HepG2 (cell line): ENCODE data around the gene LRRC51. TPM values are rescaled to one million over a fixed set of nuclear protein-coding genes. Genes with fewer than 3 reads are reported as not detected.
A peak's percentile ranks its signal among the peaks of the same experiment; 100 is the strongest.

Experiments used
- ATAC-seq: fragments of 200-7000 bp; cut with Tn5 transposase; 3 replicates; pipeline ENCODE4 v1.9.1; 2020; ENCODE audit warnings: mild to moderate bottlenecking, moderate library complexity
- BruUV-seq: library from RNA; stranded (reverse); fragments of 400-500 nt; replicated peaks from 2 replicates; lab custom pipeline; 2021; lab: Mats Ljungman, UMichigan
- CTCF ChIA-PET: fragments of 300-600 bp; formaldehyde crosslinking; extraction: SDS; loops from one replicate; lab custom pipeline; 2021; ENCODE audit warnings: low total read pairs, inconsistent platforms, low intra/inter-chr PET ratio; lab: Yijun Ruan, JAX
- POLR2A ChIA-PET: fragments of 350-600 bp; sonication (Branson Sonifier 250); formaldehyde crosslinking; loops from one replicate; lab custom pipeline; 2020; ENCODE audit warnings: antibody characterized with exemption, inconsistent platforms; lab: Yijun Ruan, JAX
- DNase-seq: peaks from one replicate; pipeline ENCODE4 v3.0.0-alpha.2; 2015; ENCODE audit warnings: low spot score
- FAIRE-seq: peaks from 3 replicates; lab custom pipeline; 2011; peaks lifted over from hg19 to GRCh38; lab: Jason Lieb, UNC
- H2AFZ ChIP-seq: one replicate; pipeline ENCODE4 v1.6.1; 2011; ENCODE audit warnings: low read length, inconsistent platforms
- H3K27ac ChIP-seq: fragments of 300-600 bp; 3 replicates; pipeline ENCODE4 v1.8.0; 2011; ENCODE audit warnings: mixed run types, mild to moderate bottlenecking, mixed read lengths, low read length, inconsistent platforms; ENCODE audit not compliant: insufficient read depth; ENCODE audit errors: extremely low read length
- H3K27me3 ChIP-seq, 2 experiments: fragments of 200-600 bp in 1 of 2; 2 replicates in 1 of 2; 3 replicates in 1 of 2; pipeline versions ENCODE4 v1.6.0 to v1.8.0; 2011; ENCODE audit warnings: low read length in 2 of 2, mild to moderate bottlenecking in 2 of 2, moderate library complexity in 2 of 2, inconsistent platforms in 1 of 2; ENCODE audit not compliant: insufficient read depth in 2 of 2, control insufficient read depth in 1 of 2
- H3K36me3 ChIP-seq, 2 experiments: fragments of 200-600 bp in 1 of 2; replicated peaks in 1 of 2; 2 replicates in 1 of 2; 3 replicates in 1 of 2; pipeline versions ENCODE4 v1.5.1 to v1.8.0; 2011; ENCODE audit warnings: low read length in 2 of 2, inconsistent platforms in 1 of 2; ENCODE audit not compliant: insufficient read depth in 2 of 2, control insufficient read depth in 1 of 2
- H3K4me1 ChIP-seq: 2 replicates; pipeline ENCODE4 v1.5.1; 2012; ENCODE audit warnings: low read length, inconsistent platforms; ENCODE audit not compliant: insufficient read depth
- H3K4me2 ChIP-seq: 2 replicates; pipeline ENCODE4 v1.6.0; 2011; ENCODE audit warnings: low read depth, low read length, inconsistent platforms
- H3K4me3 ChIP-seq, 3 experiments: fragments of 200-600 bp in 1 of 3; sonication (generic), shearing (Covaris generic) in 1 of 3; replicated peaks in 1 of 3; 2 replicates each; pipeline ENCODE4 v1.5.1; 2011 to 2016; ENCODE audit warnings: low read length in 3 of 3, inconsistent platforms in 2 of 3, low read depth in 2 of 3, mild to moderate bottlenecking in 2 of 3, control low read depth in 1 of 3, mixed read lengths in 1 of 3; ENCODE audit not compliant: insufficient read depth in 1 of 3
- H3K79me2 ChIP-seq: one replicate; pipeline ENCODE4 v1.6.1; 2011; ENCODE audit warnings: low read length, inconsistent platforms; ENCODE audit not compliant: insufficient read depth
- H3K9ac ChIP-seq: 2 replicates; pipeline ENCODE4 v1.6.0; 2011; ENCODE audit warnings: mild to moderate bottlenecking, low read depth, low read length, inconsistent platforms; ENCODE audit not compliant: insufficient read depth
- H3K9me3 ChIP-seq: 2 replicates; pipeline ENCODE4 v1.5.1; 2012; ENCODE audit warnings: mild to moderate bottlenecking, low read length
- H4K20me1 ChIP-seq: 2 replicates; pipeline ENCODE4 v1.6.0; 2011; ENCODE audit warnings: inconsistent platforms, mild to moderate bottlenecking, low read length, moderate library complexity; ENCODE audit not compliant: insufficient read depth
- PLSCR1 ChIP-seq: sonication (generic); formaldehyde crosslinking; IDR thresholded peaks from 2 replicates; pipeline ENCODE4 v1.5.0; 2020; ENCODE audit warnings: missing genetic modification reagents, mild to moderate bottlenecking, borderline replicate concordance
- ZNF121 ChIP-seq: sonication (generic); formaldehyde crosslinking; IDR thresholded peaks from 2 replicates; pipeline ENCODE4 v1.5.0; 2020; ENCODE audit warnings: mild to moderate bottlenecking, missing genetic modification reagents
- ZNF142 ChIP-seq: sonication (generic); formaldehyde crosslinking; IDR thresholded peaks from 2 replicates; pipeline ENCODE4 v1.4.0; 2020; ENCODE audit warnings: missing genetic modification reagents
- ZNF264 ChIP-seq: sonication (generic); formaldehyde crosslinking; IDR thresholded peaks from 2 replicates; pipeline ENCODE4 v1.4.0; 2020; ENCODE audit warnings: missing genetic modification reagents
- ZSCAN31 ChIP-seq: sonication (generic); formaldehyde crosslinking; IDR thresholded peaks from 2 replicates; pipeline ENCODE4 v1.5.0; 2020; ENCODE audit warnings: low read depth, mild to moderate bottlenecking, missing genetic modification reagents
- WGBS: methylation state at CpG from one replicate; pipeline ENCODE4 v1.1.6; 2017; ENCODE audit warnings: low lambda C conversion rate; 5-methylcytosine and 5-hydroxymethylcytosine counted together
- in situ Hi-C: cut with HindIII; loops from 2 replicates; pipeline ENCODE4 v1.10.0; 2017; ENCODE audit warnings: low pct_unique_long_range_greater_than_20kb; ENCODE audit not compliant: extremely low pct_ligation_motif_present
- intact Hi-C: fragments of 100-400 bp; cut with micrococcal nuclease; formaldehyde crosslinking; loops from one replicate; pipeline ENCODE4 v1.10.0; 2022; ENCODE audit not compliant: unreplicated experiment
- polyA plus RNA-seq, 8 experiments: library from polyadenylated mRNA; depleted of rRNA in 3 of 8; stranded (reverse) in 7 of 8; unstranded in 1 of 8; fragments of >200 nt; fragmentation: Illumina TruSeq in 4 of 8; extraction: Trizol in 4 of 8; gene quantifications; 2 replicates each; pipeline versions ENCODE4 v1.2.1 to v1.2.3, GENCODE V29; 2011 to 2016; ENCODE audit warnings: low read depth in 4 of 8, missing spikeins in 1 of 8, mixed read lengths in 1 of 8; ENCODE audit not compliant: insufficient read depth in 1 of 8
- total RNA-seq, 5 experiments: library from RNA; depleted of rRNA; stranded (reverse); fragments of >200 nt; fragmentation: Illumina TruSeq; extraction: Trizol; gene quantifications; 2 replicates each; pipeline ENCODE4 v1.2.3, GENCODE V29; 2016; ENCODE audit warnings: low read depth in 1 of 5

The LRRC51 gene
- total and polyA plus RNA-seq, 2 of the 13 experiments (the other 11 are each of a cell fraction or from before 2014, with no cell fraction given), result 5.3 to 6.0 TPM

- H3K79me2 ChIP-seq, result peaks cover 31% of the 10 kb centered on the region
- no peak overlapping the region for H3K4me2 ChIP-seq
- peaks cover 17 to 45% of the 10 kb centered on the region in 2 experiments for H3K36me3 ChIP-seq
- H3K27me3 ChIP-seq, result no peaks in the 10 kb centered on the region; a peak in 1 of 5 replicates
- no peak overlapping the region for H3K4me3 ChIP-seq
- no peaks in the 10 kb centered on the region for H4K20me1 ChIP-seq
- ChIA-PET CTCF (no interaction called here), POLR2A (interaction anchor here (0.8 to 1.1 kb wide), 2 partner anchors 8 to 90 kb away, joined by 3 to 5 read pairs; no protein-coding TSS in a partner anchor)
- no peak overlapping the region for H3K9ac ChIP-seq
- in situ Hi-C loops (no loop called here), intact Hi-C loops (no loop called here)
- FAIRE-seq (no peak), ATAC-seq (no peak), DNase-seq (no peak)
- H2AFZ ChIP-seq, result no peak overlapping the region
- no peaks in the 10 kb centered on the region for H3K9me3 ChIP-seq
- 100% methylated on average over 3 of the region's 3 CpGs for WGBS
- H3K27ac ChIP-seq, result no peak overlapping the region
- peaks cover 33% of the 10 kb centered on the region for H3K4me1 ChIP-seq
- no TSS peak for BruUV-seq
- TF ChIP-seq ZSCAN31 (CRISPR knock-in tag) (no peak), ZNF264 (CRISPR knock-in tag) (no peak)
Measured at GRCh38 chr11:72098741-72099140, 18.1 kb downstream of the LRRC51 start.

GRCh38 chr11:72100009-72100408 lies 19.4 kb downstream of the LRRC51 start:
- WGBS, result 96% methylated on average over 3 of the region's 3 CpGs
- no peak for ATAC-seq
- CTCF ChIA-PET, result no interaction called here
- Histone ChIP-seq H3K27ac (no peak overlapping the region), H3K79me2 (peaks cover 31% of the 10 kb centered on the region), H3K27me3 (no peaks in the 10 kb centered on the region; a peak in 1 of 5 replicates), H3K36me3 (peaks cover 13 to 38% of the 10 kb centered on the region in 2 experiments), H3K4me2 (no peak overlapping the region), H3K4me1 (peaks cover 39% of the 10 kb centered on the region)
- intact Hi-C loops, result no loop called here
- no TSS peak for BruUV-seq
- TF ChIP-seq ZNF121 (0 out of 2 replicates have a peak, but pooled peaks have one; percentile 42), ZNF142 (no peak), PLSCR1 (no peak)
- TF ChIP-seq, all 625 proteins: peak for 1
- DNase-seq, result no peak
- no peak for FAIRE-seq
- H2AFZ ChIP-seq, result no peak overlapping the region
- H4K20me1 ChIP-seq, result no peaks in the 10 kb centered on the region
- H3K9me3 ChIP-seq, result no peaks in the 10 kb centered on the region
- in situ Hi-C loops, result no loop called here
- POLR2A ChIA-PET, result interaction anchor here (1.2 kb wide), 1 partner anchor 13 kb away, joined by 7 read pairs; the partner anchor contains the start of gene ANAPC15
- no peak overlapping the region for H3K9ac ChIP-seq
- no peak overlapping the region for H3K4me3 ChIP-seq
